ENCODE results near the gene CYP11A1.

DNA sequence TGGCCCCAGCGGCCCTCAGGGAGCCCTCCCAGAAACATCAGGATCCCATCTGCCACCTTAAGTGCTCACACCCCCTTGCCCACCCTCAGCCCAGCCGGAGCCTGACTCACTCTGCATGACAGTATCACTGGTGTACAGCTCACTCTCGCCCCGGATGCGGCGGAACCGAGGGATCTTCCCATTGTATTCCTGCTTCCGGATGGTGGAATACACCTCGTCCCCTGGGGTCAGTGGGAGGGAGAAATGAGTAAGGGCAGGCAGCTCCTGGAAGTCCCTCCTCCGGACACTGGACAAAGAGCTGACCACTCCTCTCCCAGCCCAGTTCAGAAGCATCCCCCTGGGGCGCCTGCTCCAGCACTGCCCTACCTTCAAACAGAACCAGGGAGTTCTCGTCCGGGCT, 49.8 kb upstream of the CYP11A1 start:
- TF ChIP-seq POLR2AphosphoS5 (IDR thresholded peaks at IDR 0.05; ENCODE audit: low read depth, low read length) (no peak), TAF1 (IDR thresholded peaks at IDR 0.05; ENCODE audit: borderline replicate concordance, insufficient read depth, low read length) (no peak), SIN3A (IDR thresholded peaks at IDR 0.05; ENCODE audit: borderline replicate concordance, insufficient read depth, low read length) (no peak), FOXP2 (optimal IDR thresholded peaks at IDR 0.05; ENCODE audit: borderline replicate concordance, extremely low read depth, extremely low read length, insufficient read depth) (peak; percentile 63)
